IPS DF 19.7 (cell line): ENCODE data around the gene AK4.
"Not testable (repeated sequence)": the region's sequence is repeated elsewhere in the genome, so short reads cannot be mapped to it uniquely, and the experiment has no call there.

Experiments used
- DNase-seq: peaks from one replicate; pipeline ENCODE4 v3.0.0-alpha.2; 2013; ENCODE audit warnings: low read depth, low spot score

The AK4 gene

DNA sequence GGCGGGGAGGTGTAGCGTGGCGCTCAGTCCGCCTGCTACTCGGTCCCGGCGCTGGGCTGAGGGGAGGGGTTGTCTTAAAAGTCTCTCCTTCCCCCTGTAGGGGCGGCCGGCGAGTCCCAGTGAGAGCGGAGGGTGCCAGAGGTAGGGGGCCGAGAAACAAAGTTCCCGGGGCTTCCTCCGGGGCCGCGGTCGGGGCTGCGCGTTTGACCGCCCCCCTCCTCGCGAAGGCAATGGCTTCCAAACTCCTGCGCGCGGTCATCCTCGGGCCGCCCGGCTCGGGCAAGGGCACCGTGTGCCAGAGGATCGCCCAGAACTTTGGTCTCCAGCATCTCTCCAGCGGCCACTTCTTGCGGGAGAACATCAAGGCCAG lies at the start of gene AK4:
Gene AK4, plus strand, starts transcription at position 26 of the 370 bp plus-strand sequence. Its CDS starts 205 bp downstream, at position 231.
- not testable (repeated sequence) for DNase-seq

GRCh38 chr1:65103807-65104206 lies 44.2 kb upstream of the AK4 start:
- DNase-seq = no peak

DNA sequence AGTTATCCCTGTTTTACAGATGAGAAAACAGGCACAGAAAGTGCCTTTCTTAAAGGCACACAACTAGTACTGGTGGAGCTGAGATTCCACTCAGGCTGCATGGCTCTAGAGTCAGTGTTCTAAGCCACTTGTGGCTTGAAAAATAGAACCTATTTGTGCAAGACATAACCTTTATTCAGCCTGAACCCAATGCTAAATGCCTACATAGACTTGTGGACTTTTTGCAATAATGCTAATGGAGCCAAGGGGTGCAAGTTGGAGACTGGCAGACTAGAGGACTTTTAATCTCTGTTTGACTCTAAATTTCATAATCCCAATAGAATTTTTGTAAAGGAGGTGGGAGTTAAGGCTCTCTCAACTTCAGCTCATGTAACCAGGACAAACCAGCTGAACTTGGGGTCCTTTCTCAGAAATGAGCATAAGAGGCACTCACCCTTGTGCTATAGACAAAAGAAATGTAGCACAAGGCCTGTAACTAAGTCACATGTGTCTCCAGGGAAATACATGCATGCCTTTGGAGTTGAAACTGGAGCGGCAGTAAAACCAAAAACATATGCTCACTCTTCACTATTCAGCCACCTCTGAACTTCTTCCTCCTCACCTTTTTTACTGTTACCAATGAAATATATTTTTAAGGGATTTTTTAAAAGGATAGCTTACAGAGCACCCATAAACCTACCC lies 43.0 kb upstream of the AK4 start:
- DNase-seq = no peak

DNA sequence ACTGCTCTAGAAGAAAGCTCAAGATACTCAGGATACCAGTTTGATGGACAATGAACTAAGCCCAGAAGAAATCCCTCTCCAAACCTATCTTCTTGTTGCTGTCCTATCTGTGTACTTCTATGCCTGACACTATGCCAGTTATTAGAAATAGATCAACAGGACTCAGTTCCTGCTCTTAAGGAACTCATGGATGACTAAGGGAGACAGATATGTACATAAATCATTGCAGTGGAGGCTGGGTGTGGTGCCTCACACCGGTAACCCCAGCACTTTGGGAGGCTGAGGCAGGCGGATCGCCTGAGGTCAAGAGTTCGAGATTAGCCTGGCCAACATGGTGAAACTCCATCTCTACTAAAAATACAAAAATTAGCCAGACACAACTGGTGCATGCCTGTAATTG lies 42.4 kb upstream of the AK4 start:
- no peak for DNase-seq

- DNase-seq = no peak
These were observed 39.9 kb upstream of the AK4 start for GRCh38 chr1:65108025-65108642.

- no peak for DNase-seq
These were observed 38.5 kb upstream of the AK4 start for GRCh38 chr1:65109487-65109886.

- no peak for DNase-seq
These were observed 35.2 kb upstream of the AK4 start for GRCh38 chr1:65112811-65113210.

GRCh38 chr1:65113298-65113697 lies 34.7 kb upstream of the AK4 start:
- no peak for DNase-seq

GRCh38 chr1:65114322-65114721 lies 33.7 kb upstream of the AK4 start:
- no peak for DNase-seq

GRCh38 chr1:65119951-65120350 lies 28.1 kb upstream of the AK4 start:
- DNase-seq = no peak

- not testable (repeated sequence) for DNase-seq
These were observed 18.9 kb upstream of the AK4 start for GRCh38 chr1:65129104-65129503.

DNA sequence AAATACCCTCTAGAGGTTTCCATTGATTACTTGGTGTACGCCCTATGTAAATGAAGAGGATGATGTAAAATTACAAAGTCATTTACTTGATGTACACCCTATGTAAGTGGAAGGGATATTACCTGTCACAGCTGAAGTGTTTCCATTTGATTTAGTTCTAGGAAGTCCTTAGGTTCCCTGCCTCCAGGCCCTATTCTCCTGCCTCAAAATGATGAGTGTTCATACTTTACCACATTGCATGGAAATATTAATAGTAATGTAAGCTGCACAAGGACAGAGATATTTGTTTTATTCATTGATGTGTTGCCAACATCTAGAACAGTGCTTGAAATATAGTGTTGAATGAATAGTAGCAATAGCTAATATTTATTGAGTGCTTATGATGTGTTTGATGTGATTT lies 9.5 kb upstream of the AK4 start:
- DNase-seq = no peak

GRCh38 chr1:65139793-65140192 lies 8.2 kb upstream of the AK4 start:
- not testable (repeated sequence) for DNase-seq

GRCh38 chr1:65141394-65141793 lies 6.6 kb upstream of the AK4 start:
- DNase-seq = no peak

GRCh38 chr1:65141918-65142317 lies 6.1 kb upstream of the AK4 start:
- DNase-seq = no peak

- not testable (repeated sequence) for DNase-seq
These were observed 4.8 kb upstream of the AK4 start for GRCh38 chr1:65143112-65143658.

DNA sequence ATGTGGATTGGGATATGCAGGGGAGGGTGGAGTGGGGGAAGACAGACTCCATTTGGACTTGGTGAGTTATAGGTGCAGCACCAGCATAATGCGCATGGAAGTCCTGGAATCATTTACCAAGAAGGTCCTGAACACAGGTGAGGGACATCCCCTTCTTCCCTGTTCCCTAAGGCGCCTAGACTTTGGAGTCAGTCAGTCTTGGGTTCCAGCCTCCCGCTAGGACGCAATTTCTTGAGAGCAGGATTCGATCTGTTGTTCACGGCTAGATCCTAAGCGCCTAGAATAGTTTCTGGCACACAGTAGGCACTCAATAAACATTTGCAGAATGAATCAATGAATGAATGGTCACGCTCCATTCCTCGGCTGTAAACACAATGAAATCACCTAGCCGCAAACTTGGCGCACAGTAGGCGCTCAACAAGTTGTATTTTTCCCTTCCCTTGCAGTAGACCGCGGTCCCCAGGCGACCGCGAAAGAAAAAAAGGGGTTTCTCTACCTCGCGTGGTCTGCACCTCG lies 1.0 kb upstream of the AK4 start:
- DNase-seq = no peak

GRCh38 chr1:65147424-65148177 lies 402 bp upstream of the AK4 start:
- no peak for DNase-seq

DNA sequence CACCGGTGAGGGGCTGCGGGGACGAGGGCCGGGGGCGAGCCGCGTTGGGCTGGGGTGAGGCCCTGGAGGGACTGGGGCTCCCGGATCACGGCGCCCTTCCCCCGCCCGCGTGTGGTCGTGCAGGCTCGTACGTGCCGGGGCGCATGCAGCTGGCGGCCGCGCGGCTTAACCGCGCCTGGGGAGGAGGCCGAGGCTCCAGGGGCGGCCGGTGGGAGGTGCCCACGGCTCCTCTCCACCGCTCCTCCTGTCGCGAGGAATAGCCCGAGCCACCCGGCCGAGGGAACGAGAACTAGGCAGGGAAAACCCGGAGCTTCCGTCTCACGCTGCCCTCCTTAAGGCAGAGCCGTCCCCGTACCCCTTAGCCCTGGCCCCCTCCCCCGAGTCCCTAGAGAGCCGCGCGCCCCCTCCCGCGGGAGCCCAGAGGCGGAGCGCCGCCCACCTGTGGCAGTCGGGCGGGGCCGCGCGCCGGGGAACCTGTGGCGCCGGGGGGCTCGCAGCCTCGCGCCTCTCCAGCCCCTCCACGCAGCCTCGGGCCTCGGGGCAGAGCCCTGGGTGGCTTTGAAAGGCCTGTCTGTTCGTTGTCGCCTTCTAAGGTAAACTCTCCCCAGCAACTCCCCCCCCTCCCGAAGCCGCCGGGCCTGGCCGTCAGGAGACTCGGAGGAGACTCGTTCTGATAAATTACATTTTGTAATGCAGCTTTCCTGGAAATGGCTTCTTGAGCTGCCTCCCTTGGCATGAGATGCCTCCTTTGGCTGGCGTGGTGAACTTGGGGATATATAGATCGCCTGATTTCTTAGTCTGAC lies 746 bp downstream of the AK4 start:
- no peak for DNase-seq

- DNase-seq = peak; percentile 90
These were observed 1.5 kb downstream of the AK4 start for GRCh38 chr1:65149351-65150107.

DNA sequence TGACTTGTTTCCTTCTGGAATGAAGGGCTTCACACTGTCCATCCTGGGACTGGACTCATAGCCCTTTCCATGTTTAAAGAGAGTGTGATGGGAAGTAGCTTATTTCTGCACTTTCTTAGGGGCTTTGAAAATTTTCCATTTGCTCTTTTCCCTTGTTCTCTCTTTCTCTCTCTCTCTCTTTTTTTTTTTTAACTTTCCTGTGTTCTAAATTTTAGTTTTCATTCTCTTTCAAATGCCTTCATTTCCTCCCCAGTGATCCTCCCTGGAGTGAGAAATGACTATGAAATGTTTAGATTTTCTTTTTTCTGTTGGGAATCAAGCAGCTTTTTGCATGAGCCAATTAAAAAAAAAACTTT lies 2.1 kb downstream of the AK4 start:
- DNase-seq = no peak
